H9 (cell line): ENCODE data around the gene TFB1M. TPM values are rescaled to one million over a fixed set of nuclear protein-coding genes. Genes with fewer than 3 reads are reported as not detected.

ENCODE experiments used
- DNase-seq: peaks from one replicate; pipeline ENCODE4 v3.0.0-alpha.2; 2017
- H2AFZ ChIP-seq: one replicate; pipeline ENCODE4 v1.6.1; 2013; ENCODE audit warnings: mild to moderate bottlenecking, low read length, control low read depth, moderate library complexity
- H2AK5ac ChIP-seq: 2 replicates; pipeline ENCODE4 v1.6.1; 2013; ENCODE audit warnings: low read length, control low read depth, mixed read lengths; ENCODE audit not compliant: insufficient read length
- H2BK120ac ChIP-seq: one replicate; pipeline ENCODE4 v1.6.1; 2013; ENCODE audit warnings: low read depth, mild to moderate bottlenecking, low read length, control low read depth, inconsistent platforms; ENCODE audit not compliant: poor library complexity, severe bottlenecking
- H2BK12ac ChIP-seq: 2 replicates; pipeline ENCODE4 v1.6.1; 2013; ENCODE audit warnings: low read length, control low read depth, mixed read lengths, low read depth; ENCODE audit not compliant: insufficient read length
- H2BK15ac ChIP-seq: 2 replicates; pipeline ENCODE4 v1.6.1; 2013; ENCODE audit warnings: low read depth, low read length, control low read depth
- H2BK20ac ChIP-seq: one replicate; pipeline ENCODE4 v1.6.1; 2013; ENCODE audit warnings: low read depth, mild to moderate bottlenecking, low read length, control low read depth, inconsistent platforms; ENCODE audit not compliant: poor library complexity, severe bottlenecking
- H2BK5ac ChIP-seq: 2 replicates; pipeline ENCODE4 v1.6.1; 2013; ENCODE audit warnings: low read length, control low read depth, mixed read lengths; ENCODE audit not compliant: insufficient read length
- H3K14ac ChIP-seq: 2 replicates; pipeline ENCODE4 v1.6.1; 2013; ENCODE audit warnings: low read length, control low read depth; ENCODE audit not compliant: insufficient read depth
- H3K18ac ChIP-seq: 2 replicates; pipeline ENCODE4 v1.6.1; 2013; ENCODE audit warnings: low read depth, mild to moderate bottlenecking, mixed read lengths, low read length, control low read depth; ENCODE audit not compliant: insufficient read length
- H3K23ac ChIP-seq: 2 replicates; pipeline ENCODE4 v1.6.1; 2013; ENCODE audit warnings: low read length, control low read depth, mixed read lengths, low read depth; ENCODE audit not compliant: insufficient read length
- H3K23me2 ChIP-seq: 2 replicates; pipeline ENCODE4 v1.6.1; 2013; ENCODE audit warnings: low read depth, mild to moderate bottlenecking, mixed read lengths, low read length, control low read depth; ENCODE audit not compliant: insufficient read length, poor library complexity, severe bottlenecking
- H3K27ac ChIP-seq: 2 replicates; pipeline ENCODE4 v1.5.1; 2013; ENCODE audit warnings: low read length, control low read depth, mixed read lengths, low read depth; ENCODE audit not compliant: insufficient read length
- H3K27me3 ChIP-seq: 2 replicates; pipeline ENCODE4 v1.6.1; 2013; ENCODE audit warnings: low read length, control low read depth, inconsistent platforms; ENCODE audit not compliant: insufficient read depth
- H3K4ac ChIP-seq: 2 replicates; pipeline ENCODE4 v1.6.1; 2013; ENCODE audit warnings: low read depth, mild to moderate bottlenecking, control low read depth, inconsistent platforms, low read length, moderate library complexity
- H3K4me1 ChIP-seq: 2 replicates; pipeline ENCODE4 v1.6.1; 2013; ENCODE audit warnings: low read length, control low read depth, inconsistent platforms; ENCODE audit not compliant: insufficient read depth
- H3K4me2 ChIP-seq: 2 replicates; pipeline ENCODE4 v1.6.1; 2013; ENCODE audit warnings: low read length, control low read depth, mixed read lengths; ENCODE audit not compliant: insufficient read length, insufficient read depth
- H3K56ac ChIP-seq: 2 replicates; pipeline ENCODE4 v1.6.1; 2013; ENCODE audit warnings: low read depth, mild to moderate bottlenecking, mixed read lengths, low read length, control low read depth; ENCODE audit not compliant: insufficient read length
- H3K79me1 ChIP-seq: 2 replicates; pipeline ENCODE4 v1.6.1; 2013; ENCODE audit warnings: low read depth, mild to moderate bottlenecking, moderate library complexity, low read length, control low read depth, inconsistent platforms; ENCODE audit not compliant: insufficient read depth, poor library complexity, severe bottlenecking
- H3K79me2 ChIP-seq: 2 replicates; pipeline ENCODE4 v1.6.1; 2013; ENCODE audit warnings: low read length, control low read depth, inconsistent platforms; ENCODE audit not compliant: insufficient read depth
- H3K9ac ChIP-seq: 2 replicates; pipeline ENCODE4 v1.6.1; 2013; ENCODE audit warnings: low read length, control low read depth, mixed read lengths; ENCODE audit not compliant: insufficient read length; ENCODE audit errors: extremely low read depth
- H3K9me3 ChIP-seq: one replicate; pipeline ENCODE4 v1.6.1; 2013; ENCODE audit warnings: low read depth, low read length, inconsistent platforms; ENCODE audit not compliant: control insufficient read depth
- H3T11ph ChIP-seq: one replicate; pipeline ENCODE4 v1.6.1; 2013; ENCODE audit warnings: mild to moderate bottlenecking, low read length, control low read depth, inconsistent platforms
- H4K20me1 ChIP-seq: one replicate; pipeline ENCODE4 v1.6.1; 2013; ENCODE audit not compliant: control insufficient read depth, insufficient read length, insufficient read depth
- H4K5ac ChIP-seq: 2 replicates; pipeline ENCODE4 v1.6.1; 2013; ENCODE audit warnings: low read depth, mild to moderate bottlenecking, mixed read lengths, low read length, control low read depth; ENCODE audit not compliant: insufficient read length
- H4K8ac ChIP-seq: replicated peaks from 2 replicates; pipeline ENCODE4 v1.6.1; 2013; ENCODE audit warnings: low read length, control low read depth, mixed read lengths, low read depth; ENCODE audit not compliant: insufficient read length
- H4K91ac ChIP-seq: 2 replicates; pipeline ENCODE4 v1.6.1; 2013; ENCODE audit warnings: low read depth, mild to moderate bottlenecking, moderate library complexity, mixed read lengths, low read length, control low read depth; ENCODE audit not compliant: insufficient read length
- H3K27ac Mint-ChIP-seq, 3 experiments: 2 replicates in 2 of 3; 3 replicates in 1 of 3; pipeline ENCODE4 v1.8.0; 2020 to 2021; ENCODE audit warnings: mixed read lengths in 3 of 3, mild to moderate bottlenecking in 1 of 3, moderate library complexity in 1 of 3
- H3K27me3 Mint-ChIP-seq: 2 replicates; pipeline ENCODE4 v1.8.0; 2021; ENCODE audit warnings: low read depth, mild to moderate bottlenecking, moderate library complexity, mixed read lengths
- H3K36me3 Mint-ChIP-seq, 3 experiments: 2 replicates in 2 of 3; 3 replicates in 1 of 3; pipeline ENCODE4 v1.8.0; 2020 to 2021; ENCODE audit warnings: low read depth in 3 of 3, mixed read lengths in 3 of 3; ENCODE audit not compliant: insufficient read depth in 1 of 3
- H3K4me1 Mint-ChIP-seq, 2 experiments: 2 replicates each; pipeline ENCODE4 v1.8.0; 2020; ENCODE audit warnings: mixed read lengths in 2 of 2
- H3K4me3 Mint-ChIP-seq, 2 experiments: 2 replicates in 1 of 2; 3 replicates in 1 of 2; pipeline ENCODE4 v1.8.0; 2020 to 2021; ENCODE audit warnings: mild to moderate bottlenecking in 2 of 2, mixed read lengths in 2 of 2, moderate library complexity in 1 of 2
- H3K9me3 Mint-ChIP-seq, 2 experiments: 2 replicates in 1 of 2; 3 replicates in 1 of 2; pipeline ENCODE4 v1.8.0; 2020; ENCODE audit warnings: mild to moderate bottlenecking in 2 of 2, mixed read lengths in 2 of 2, moderate library complexity in 1 of 2
- WGBS: extraction: QIAGEN DNeasy Blood & Tissue Kit; methylation state at CpG from one replicate; pipeline ENCODE4 v1.1.7; 2013; ENCODE audit warnings: missing lambda C conversion rate, low lambda C conversion rate, mixed read lengths; ENCODE audit not compliant: insufficient read length; ENCODE audit errors: extremely low coverage; 5-methylcytosine and 5-hydroxymethylcytosine counted together
- total RNA-seq: library from RNA; stranded (reverse); gene quantifications from 2 replicates; pipeline ENCODE4 v1.2.1, GENCODE V29; 2021
- TF ChIP-seq, protein P1 (sequence below): fragments of 200-600 bp; sonication (generic); conservative IDR thresholded peaks from 3 replicates; pipeline ENCODE4 v1.8.0; 2021; ENCODE audit warnings: antibody characterized with exemption, mild to moderate bottlenecking

The TFB1M gene
- total RNA-seq, 1 experiment from 2014 or later: 28.6 TPM

DNA sequence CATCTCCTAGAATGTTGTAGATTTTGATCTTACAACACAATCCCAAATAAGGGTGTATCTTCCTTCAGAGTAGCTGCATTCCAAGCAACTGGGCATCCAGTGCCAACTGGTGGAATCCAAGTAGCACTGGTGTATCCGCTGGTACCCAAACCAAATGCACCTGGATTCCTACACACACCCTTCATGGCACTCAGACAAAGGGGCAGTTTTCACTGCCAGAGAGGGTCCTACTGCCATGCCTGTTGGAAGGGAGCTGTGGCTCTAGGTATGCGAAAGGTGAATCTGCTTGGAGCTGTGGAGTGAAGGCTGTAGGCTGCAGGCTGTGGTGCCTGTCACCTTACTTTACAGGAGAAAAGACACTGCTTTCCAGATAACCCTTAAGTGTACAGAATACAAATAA lies 67.5 kb downstream of the TFB1M start:
- H3K4me2 ChIP-seq: no peak overlapping the region
- no peak overlapping the region for H3K56ac ChIP-seq
- no peak overlapping the region for H2BK15ac ChIP-seq
- no peak overlapping the region for H3K9ac ChIP-seq
- H3K9me3 ChIP-seq: no peaks in the 10 kb centered on the region
- no peak overlapping the region for H3T11ph ChIP-seq
- WGBS: no CpG with 5 or more reads among the region's 2 CpGs
- no peak overlapping the region for H2AFZ ChIP-seq
- Mint-ChIP-seq H3K27me3 (no peaks in the 10 kb centered on the region), H3K4me1 (peaks cover 6 to 9% of the 10 kb centered on the region in 2 experiments), H3K36me3 (peaks cover 6 to 61% (median 52%) of the 10 kb centered on the region in 3 experiments; a peak in 6 of 7 replicates), H3K9me3 (no peaks in the 10 kb centered on the region), H3K27ac (no peak overlapping the region; a peak in 1 of 7 replicates), H3K4me3 (no peak overlapping the region)
- no peak overlapping the region for H4K8ac ChIP-seq
- no peak overlapping the region for H3K18ac ChIP-seq
- no peak overlapping the region for H2AK5ac ChIP-seq
- H2BK12ac ChIP-seq: no peak overlapping the region
- no peaks in the 10 kb centered on the region for H3K23me2 ChIP-seq
- H2BK5ac ChIP-seq: no peak overlapping the region
- no peak overlapping the region for H2BK20ac ChIP-seq
- H3K4me1 ChIP-seq: no peaks in the 10 kb centered on the region
- no peak overlapping the region for H4K5ac ChIP-seq
- no peak overlapping the region for H3K4ac ChIP-seq
- H3K23ac ChIP-seq: no peak overlapping the region
- no peak overlapping the region for H2BK120ac ChIP-seq
- H3K27ac ChIP-seq: no peak overlapping the region
- H4K91ac ChIP-seq: no peak overlapping the region
- DNase-seq: no peak
- H4K20me1 ChIP-seq: no peaks in the 10 kb centered on the region
- no peak overlapping the region for H3K14ac ChIP-seq
- TF ChIP-seq, protein P1, sequence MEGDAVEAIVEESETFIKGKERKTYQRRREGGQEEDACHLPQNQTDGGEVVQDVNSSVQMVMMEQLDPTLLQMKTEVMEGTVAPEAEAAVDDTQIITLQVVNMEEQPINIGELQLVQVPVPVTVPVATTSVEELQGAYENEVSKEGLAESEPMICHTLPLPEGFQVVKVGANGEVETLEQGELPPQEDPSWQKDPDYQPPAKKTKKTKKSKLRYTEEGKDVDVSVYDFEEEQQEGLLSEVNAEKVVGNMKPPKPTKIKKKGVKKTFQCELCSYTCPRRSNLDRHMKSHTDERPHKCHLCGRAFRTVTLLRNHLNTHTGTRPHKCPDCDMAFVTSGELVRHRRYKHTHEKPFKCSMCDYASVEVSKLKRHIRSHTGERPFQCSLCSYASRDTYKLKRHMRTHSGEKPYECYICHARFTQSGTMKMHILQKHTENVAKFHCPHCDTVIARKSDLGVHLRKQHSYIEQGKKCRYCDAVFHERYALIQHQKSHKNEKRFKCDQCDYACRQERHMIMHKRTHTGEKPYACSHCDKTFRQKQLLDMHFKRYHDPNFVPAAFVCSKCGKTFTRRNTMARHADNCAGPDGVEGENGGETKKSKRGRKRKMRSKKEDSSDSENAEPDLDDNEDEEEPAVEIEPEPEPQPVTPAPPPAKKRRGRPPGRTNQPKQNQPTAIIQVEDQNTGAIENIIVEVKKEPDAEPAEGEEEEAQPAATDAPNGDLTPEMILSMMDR: no peak
- no peaks in the 10 kb centered on the region for H3K79me1 ChIP-seq
- H3K27me3 ChIP-seq: no peaks in the 10 kb centered on the region
- H3K79me2 ChIP-seq: no peaks in the 10 kb centered on the region
